GM10248 (cell line): ENCODE data around the gene FLT1.

Experiments
- CTCF ChIA-PET: fragments of 300-600 bp; sonication (Branson Sonifier 250); formaldehyde crosslinking; extraction: SDS; loops from one replicate; lab custom pipeline; 2021; ENCODE audit warnings: antibody characterized with exemption; lab: Yijun Ruan, JAX
- POLR2A ChIA-PET: fragments of 350-650 bp; sonication (Branson Sonifier 250); formaldehyde crosslinking; extraction: SDS; loops from one replicate; lab custom pipeline; 2020; ENCODE audit warnings: antibody characterized with exemption; lab: Yijun Ruan, JAX
- DNase-seq: peaks from one replicate; pipeline ENCODE4 v3.0.0; 2012; ENCODE audit errors: extremely low spot score
- CTCF ChIP-seq: IDR thresholded peaks from 2 replicates; pipeline ENCODE4 v1.5.1; 2012; ENCODE audit warnings: mild to moderate bottlenecking, low read depth; ENCODE audit errors: extremely low read depth, missing control alignments, control extremely low read depth

Gene FLT1

GRCh38 chr13:28499609-28500008, 4.7 kb upstream of the FLT1 start:
- ChIA-PET POLR2A (no interaction called here), CTCF (no interaction called here)
- DNase-seq = no peak
- no peak for TF ChIP-seq CTCF

- POLR2A ChIA-PET = no interaction called here
- DNase-seq = no peak
- CTCF ChIA-PET = no interaction called here
- TF ChIP-seq CTCF = no peak
Observed at GRCh38 chr13:28498481-28499115, 3.7 kb upstream of the FLT1 start.

- POLR2A ChIA-PET = no interaction called here
Observed at GRCh38 chr13:28497143-28497876, 2.4 kb upstream of the FLT1 start.

GRCh38 chr13:28496188-28496564, 1.2 kb upstream of the FLT1 start:
- POLR2A ChIA-PET = no interaction called here

More at GRCh38 chr13:28497143-28497876, 2.4 kb upstream of the FLT1 start:
- no peak for DNase-seq
- no peak for TF ChIP-seq CTCF
- CTCF ChIA-PET = interaction anchor here (1.0 to 1.4 kb wide), 3 partner anchors 10 to 173 kb away, joined by 3 to 4 read pairs (median 3); no protein-coding TSS in a partner anchor

GRCh38 chr13:28495538-28496187, 735 bp upstream of the FLT1 start:
- TF ChIP-seq CTCF = no peak
- no peak for DNase-seq
- POLR2A ChIA-PET = no interaction called here
- CTCF ChIA-PET = no interaction called here

More at GRCh38 chr13:28496188-28496564, 1.2 kb upstream of the FLT1 start:
- CTCF ChIA-PET = no interaction called here
- no peak for TF ChIP-seq CTCF
- DNase-seq = no peak

GRCh38 chr13:28494504-28494777, 487 bp downstream of the FLT1 start:
- CTCF ChIA-PET = no interaction called here

More at GRCh38 chr13:28494504-28494777, 487 bp downstream of the FLT1 start:
- POLR2A ChIA-PET = no interaction called here
- TF ChIP-seq CTCF = no peak
- DNase-seq = peak; percentile 42
